GM18951 (cell line): ENCODE results near the gene TULP4.

Experiments used
- POLR2A ChIP-seq: IDR thresholded peaks from 4 replicates; pipeline ENCODE4 v1.6.1; 2011; ENCODE audit warnings: mild to moderate bottlenecking; ENCODE audit not compliant: insufficient read length, insufficient read depth; ENCODE audit errors: extremely low read depth
- in situ Hi-C: fragments of 300-500 bp; cut with MboI; formaldehyde crosslinking; loops from one replicate; pipeline ENCODE4 v1.12.0; 2022; ENCODE audit warnings: low sequenced_read_pairs, mixed read lengths, inconsistent platforms; ENCODE audit not compliant: unreplicated experiment

TULP4 gene

GRCh38 chr6:158413814-158414565 lies 101.7 kb downstream of the TULP4 start:
- in situ Hi-C loops: no loop called here
- no peak for TF ChIP-seq POLR2A

- in situ Hi-C loops: no loop called here
- TF ChIP-seq POLR2A: no peak
These were observed 102.6 kb downstream of the TULP4 start for GRCh38 chr6:158414851-158415262.

- TF ChIP-seq POLR2A: no peak
- in situ Hi-C loops: no loop called here
These were observed 103.4 kb downstream of the TULP4 start for GRCh38 chr6:158415666-158416065.

- in situ Hi-C loops: no loop called here
- TF ChIP-seq POLR2A: no peak
These were observed 104.9 kb downstream of the TULP4 start for GRCh38 chr6:158416883-158417759.

GRCh38 chr6:158417760-158418098 lies 105.5 kb downstream of the TULP4 start:
- in situ Hi-C loops: no loop called here

GRCh38 chr6:158418501-158418900 lies 106.2 kb downstream of the TULP4 start:
- in situ Hi-C loops: no loop called here
- no peak for TF ChIP-seq POLR2A

More at GRCh38 chr6:158417760-158418098, 105.5 kb downstream of the TULP4 start:
- no peak for TF ChIP-seq POLR2A

- TF ChIP-seq POLR2A: no peak
- in situ Hi-C loops: no loop called here
These were observed 107.2 kb downstream of the TULP4 start for GRCh38 chr6:158419339-158419909.

GRCh38 chr6:158421381-158421780 lies 109.1 kb downstream of the TULP4 start:
- no peak for TF ChIP-seq POLR2A
- in situ Hi-C loops: no loop called here

- in situ Hi-C loops: no loop called here
- no peak for TF ChIP-seq POLR2A
These were observed 110.5 kb downstream of the TULP4 start for GRCh38 chr6:158422629-158423238.

GRCh38 chr6:158431036-158431435 lies 118.8 kb downstream of the TULP4 start:
- in situ Hi-C loops: no loop called here

GRCh38 chr6:158431560-158431959 lies 119.3 kb downstream of the TULP4 start:
- in situ Hi-C loops: no loop called here
- TF ChIP-seq POLR2A: no peak

More at GRCh38 chr6:158431036-158431435, 118.8 kb downstream of the TULP4 start:
- TF ChIP-seq POLR2A: no peak

GRCh38 chr6:158437571-158437970 lies 125.3 kb downstream of the TULP4 start:
- in situ Hi-C loops: no loop called here
- no peak for TF ChIP-seq POLR2A

GRCh38 chr6:158438226-158438625 lies 126.0 kb downstream of the TULP4 start:
- TF ChIP-seq POLR2A: no peak
- in situ Hi-C loops: no loop called here
